C4-2B (cell line): ENCODE results near the gene ANKRD27.

Experiments used
- H3K27ac ChIP-seq: fragments of 450-650 bp; 2 replicates; pipeline ENCODE4 v1.5.1; 2017
- CTCF ChIP-seq: fragments of 450-650 bp; conservative IDR thresholded peaks from 2 replicates; pipeline ENCODE4 v1.5.1; 2017; ENCODE audit warnings: mild to moderate bottlenecking
- ZFX ChIP-seq: fragments of 450-650 bp; IDR thresholded peaks from 2 replicates; pipeline ENCODE4 v1.6.1; 2017

The ANKRD27 gene

DNA sequence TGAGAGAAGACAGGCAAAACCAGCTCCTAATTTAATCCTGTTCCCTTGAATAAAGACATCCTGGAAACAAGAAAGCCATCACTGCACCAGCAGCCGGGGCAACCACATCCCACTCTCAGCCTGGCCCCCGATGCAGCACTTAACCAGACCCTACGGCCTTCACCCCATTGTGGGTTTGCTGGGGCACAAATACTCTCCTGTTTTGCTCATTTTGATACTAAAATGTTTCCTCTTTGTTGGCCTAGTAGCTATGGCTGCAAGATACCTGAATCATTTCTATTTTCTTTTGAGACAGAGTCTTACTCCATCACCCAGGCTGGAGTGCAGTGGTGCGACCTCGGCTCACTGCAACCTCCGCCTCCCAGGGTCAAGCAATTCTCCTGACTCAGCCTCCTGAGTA lies 28.4 kb downstream of the ANKRD27 start:
- TF ChIP-seq CTCF: no peak
- TF ChIP-seq ZFX: no peak

GRCh38 chr19:32642771-32643170 lies 32.2 kb downstream of the ANKRD27 start:
- no peak overlapping the region for H3K27ac ChIP-seq
- TF ChIP-seq CTCF: no peak
- TF ChIP-seq ZFX: no peak

More for the DNA sequence above, 28.4 kb downstream of the ANKRD27 start:
- H3K27ac ChIP-seq: no peak overlapping the region

GRCh38 chr19:32638625-32639024 lies 36.4 kb downstream of the ANKRD27 start:
- no peak for TF ChIP-seq CTCF
- no peak overlapping the region for H3K27ac ChIP-seq

GRCh38 chr19:32637480-32637879 lies 37.5 kb downstream of the ANKRD27 start:
- TF ChIP-seq ZFX (no peak), CTCF (no peak)
- no peak overlapping the region for H3K27ac ChIP-seq

DNA sequence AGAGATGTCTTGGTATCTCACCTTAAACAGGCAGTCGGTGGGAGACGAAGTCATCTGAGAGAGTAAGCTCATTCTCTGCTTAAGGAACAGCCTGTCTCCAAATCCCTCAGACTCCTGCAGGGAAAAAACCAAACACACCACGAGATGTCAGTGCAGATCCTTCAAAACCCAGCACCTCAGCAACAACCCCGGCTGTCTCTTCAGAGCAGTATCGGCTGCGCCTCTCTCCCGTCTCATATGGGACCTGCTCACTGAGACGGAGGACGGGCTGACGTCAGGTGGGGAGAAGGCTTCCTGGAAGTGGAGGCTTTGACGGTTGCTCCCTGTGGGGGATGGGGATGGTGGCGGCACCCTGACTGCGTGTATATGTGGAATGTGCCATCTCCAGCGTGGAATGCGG lies 43.6 kb downstream of the ANKRD27 start:
- no peak overlapping the region for H3K27ac ChIP-seq
- TF ChIP-seq CTCF (no peak), ZFX (no peak)

GRCh38 chr19:32630338-32630737 lies 44.6 kb downstream of the ANKRD27 start:
- TF ChIP-seq ZFX (no peak), CTCF (no peak)
- H3K27ac ChIP-seq: no peak overlapping the region

GRCh38 chr19:32627714-32628270 lies 47.2 kb downstream of the ANKRD27 start:
- no peak overlapping the region for H3K27ac ChIP-seq
- TF ChIP-seq CTCF (no peak), ZFX (no peak)
